ENCODE data around the gene HOMER1.

HOMER1 gene

GRCh38 chr5:79491690-79492317 is 22.1 kb downstream of the HOMER1 start:
- no peak for DNase-seq (ENCODE audit: low read depth)
- no peak for TF ChIP-seq CTCF (IDR thresholded peaks at IDR 0.05; ENCODE audit: insufficient read depth, low read depth, low read length, missing control alignments)
- no peak overlapping the region for H3K4me3 ChIP-seq (ENCODE audit: low read depth, low read length)

- H3K4me3 ChIP-seq (ENCODE audit: low read depth, low read length), result no peak overlapping the region
- TF ChIP-seq CTCF (IDR thresholded peaks at IDR 0.05; ENCODE audit: insufficient read depth, low read depth, low read length, missing control alignments), result no peak
- no peak for DNase-seq (ENCODE audit: low read depth)
Measured at GRCh38 chr5:79490323-79490936, 23.5 kb downstream of the HOMER1 start.

- no peak for TF ChIP-seq CTCF (IDR thresholded peaks at IDR 0.05; ENCODE audit: insufficient read depth, low read depth, low read length, missing control alignments)
- no peak overlapping the region for H3K4me3 ChIP-seq (ENCODE audit: low read depth, low read length)
- no peak for DNase-seq (ENCODE audit: low read depth)
Measured at GRCh38 chr5:79489773-79490172, 24.2 kb downstream of the HOMER1 start.

- H3K4me3 ChIP-seq (ENCODE audit: low read depth, low read length), result no peak overlapping the region
- DNase-seq (ENCODE audit: low read depth), result no peak
- no peak for TF ChIP-seq CTCF (IDR thresholded peaks at IDR 0.05; ENCODE audit: insufficient read depth, low read depth, low read length, missing control alignments)
Measured at GRCh38 chr5:79488775-79489174, 25.2 kb downstream of the HOMER1 start.

- H3K4me3 ChIP-seq (ENCODE audit: low read depth, low read length), result no peak overlapping the region
- no peak for TF ChIP-seq CTCF (IDR thresholded peaks at IDR 0.05; ENCODE audit: insufficient read depth, low read depth, low read length, missing control alignments)
Measured at GRCh38 chr5:79488058-79488457, 25.9 kb downstream of the HOMER1 start.

GRCh38 chr5:79487251-79487650 is 26.7 kb downstream of the HOMER1 start:
- no peak for TF ChIP-seq CTCF (IDR thresholded peaks at IDR 0.05; ENCODE audit: insufficient read depth, low read depth, low read length, missing control alignments)
- no peak overlapping the region for H3K4me3 ChIP-seq (ENCODE audit: low read depth, low read length)
- no peak for DNase-seq (ENCODE audit: low read depth)

More at GRCh38 chr5:79488058-79488457, 25.9 kb downstream of the HOMER1 start:
- no peak for DNase-seq (ENCODE audit: low read depth)

- TF ChIP-seq CTCF (IDR thresholded peaks at IDR 0.05; ENCODE audit: insufficient read depth, low read depth, low read length, missing control alignments), result no peak
- no peak overlapping the region for H3K4me3 ChIP-seq (ENCODE audit: low read depth, low read length)
- DNase-seq (ENCODE audit: low read depth), result no peak
Measured at GRCh38 chr5:79486116-79486515, 27.8 kb downstream of the HOMER1 start.

All from GM12865 (cell line).